ENCODE data around the gene TMEM201.

DNA sequence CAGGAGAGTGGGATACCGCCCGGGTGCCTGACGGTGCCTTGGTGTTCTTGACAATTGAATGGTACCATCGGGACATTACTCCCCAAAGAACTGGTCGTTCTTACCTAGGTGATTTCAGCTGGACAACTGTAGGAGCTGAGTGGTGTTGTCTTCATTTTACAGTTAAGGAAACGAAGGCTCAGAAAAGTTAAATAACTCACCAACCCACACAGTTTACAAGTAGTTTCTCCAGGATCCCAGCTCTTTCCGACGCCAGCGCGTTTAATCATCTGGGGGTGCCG lies 64.4 kb downstream of the TMEM201 start:
- TF ChIP-seq, protein P1, sequence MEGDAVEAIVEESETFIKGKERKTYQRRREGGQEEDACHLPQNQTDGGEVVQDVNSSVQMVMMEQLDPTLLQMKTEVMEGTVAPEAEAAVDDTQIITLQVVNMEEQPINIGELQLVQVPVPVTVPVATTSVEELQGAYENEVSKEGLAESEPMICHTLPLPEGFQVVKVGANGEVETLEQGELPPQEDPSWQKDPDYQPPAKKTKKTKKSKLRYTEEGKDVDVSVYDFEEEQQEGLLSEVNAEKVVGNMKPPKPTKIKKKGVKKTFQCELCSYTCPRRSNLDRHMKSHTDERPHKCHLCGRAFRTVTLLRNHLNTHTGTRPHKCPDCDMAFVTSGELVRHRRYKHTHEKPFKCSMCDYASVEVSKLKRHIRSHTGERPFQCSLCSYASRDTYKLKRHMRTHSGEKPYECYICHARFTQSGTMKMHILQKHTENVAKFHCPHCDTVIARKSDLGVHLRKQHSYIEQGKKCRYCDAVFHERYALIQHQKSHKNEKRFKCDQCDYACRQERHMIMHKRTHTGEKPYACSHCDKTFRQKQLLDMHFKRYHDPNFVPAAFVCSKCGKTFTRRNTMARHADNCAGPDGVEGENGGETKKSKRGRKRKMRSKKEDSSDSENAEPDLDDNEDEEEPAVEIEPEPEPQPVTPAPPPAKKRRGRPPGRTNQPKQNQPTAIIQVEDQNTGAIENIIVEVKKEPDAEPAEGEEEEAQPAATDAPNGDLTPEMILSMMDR (IDR thresholded peaks at IDR 0.05; ENCODE audit: control extremely low read depth in 1 of 3, insufficient read depth in 1 of 3, low read depth in 1 of 3, low read length in 3 of 3): no peak
- TF ChIP-seq YY1 (IDR thresholded peaks at IDR 0.05; ENCODE audit: low read depth, low read length) (no peak), ASH2L (IDR thresholded peaks at IDR 0.05; ENCODE audit: low read length) (no peak), POLR2A (IDR thresholded peaks at IDR 0.05; ENCODE audit: control extremely low read depth in 1 of 2, low read depth in 2 of 2, low read length in 2 of 2) (no peak), NRF1 (IDR thresholded peaks at IDR 0.05; ENCODE audit: low read depth, low read length) (no peak), POLR2AphosphoS5 (IDR thresholded peaks at IDR 0.05; ENCODE audit: low read depth, low read length) (no peak), EGR1 (IDR thresholded peaks at IDR 0.05; ENCODE audit: borderline replicate concordance, low read depth, low read length) (no peak), CEBPB (IDR thresholded peaks at IDR 0.05; ENCODE audit: low read depth, low read length) (no peak)
- TF ChIP-seq, protein P2, sequence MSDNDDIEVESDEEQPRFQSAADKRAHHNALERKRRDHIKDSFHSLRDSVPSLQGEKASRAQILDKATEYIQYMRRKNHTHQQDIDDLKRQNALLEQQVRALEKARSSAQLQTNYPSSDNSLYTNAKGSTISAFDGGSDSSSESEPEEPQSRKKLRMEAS (IDR thresholded peaks at IDR 0.05): no peak
- TF ChIP-seq, protein P3, sequence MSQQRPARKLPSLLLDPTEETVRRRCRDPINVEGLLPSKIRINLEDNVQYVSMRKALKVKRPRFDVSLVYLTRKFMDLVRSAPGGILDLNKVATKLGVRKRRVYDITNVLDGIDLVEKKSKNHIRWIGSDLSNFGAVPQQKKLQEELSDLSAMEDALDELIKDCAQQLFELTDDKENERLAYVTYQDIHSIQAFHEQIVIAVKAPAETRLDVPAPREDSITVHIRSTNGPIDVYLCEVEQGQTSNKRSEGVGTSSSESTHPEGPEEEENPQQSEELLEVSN (IDR thresholded peaks at IDR 0.05): 0 out of 2 replicates have a peak, but pooled peaks have one; percentile 5
